Motor neuron (in vitro differentiated cells): ENCODE results near the gene NTNG1. TPM values are rescaled to one million over a fixed set of nuclear protein-coding genes. Genes with fewer than 3 reads are reported as not detected.
A peak's percentile ranks its signal among the peaks of the same experiment; 100 is the strongest.

Source experiments
- ATAC-seq, 8 experiments: fragments of 200-7000 bp; cut with Tn5 transposase; replicated peaks in 6 of 8; 2 replicates each; pipeline ENCODE4 v1.8.0; 2021; ENCODE audit warnings: mild to moderate bottlenecking in 8 of 8, moderate library complexity in 8 of 8
- H3K27ac ChIP-seq, 2 donors: fragments of 250-450 bp; sonication (Bioruptor Pico); 2 replicates each; pipeline ENCODE4 v1.9.0; 2021; ENCODE audit warnings: antibody characterized with exemption in 2 of 2, mild to moderate bottlenecking in 2 of 2, moderate library complexity in 1 of 2
- H3K4me1 ChIP-seq, 2 donors: fragments of 250-450 bp; sonication (Bioruptor Pico); replicated peaks in 1 of 2; 2 replicates each; pipeline ENCODE4 v1.6.1; 2021; ENCODE audit warnings: antibody characterized with exemption in 2 of 2, mild to moderate bottlenecking in 2 of 2, moderate library complexity in 1 of 2
- H3K4me3 ChIP-seq, 5 donors: fragments of 250-450 bp; sonication (Bioruptor Pico); 2 replicates each; pipeline ENCODE4 v1.9.0; 2021; ENCODE audit warnings: antibody characterized with exemption in 5 of 5, mild to moderate bottlenecking in 5 of 5, moderate library complexity in 4 of 5
- WGBS, 10 experiments: fragments of 450-650 bp; shearing (Covaris generic); methylation state at CpG; one replicate each; pipeline ENCODE4 v1.0.0; 2022; 5-methylcytosine and 5-hydroxymethylcytosine counted together
- in situ Hi-C, 9 experiments: fragments of 400-800 bp; cut with MboI; loops; one replicate each; pipeline ENCODE4 v1.15.0; 2021; ENCODE audit warnings: low sequenced_read_pairs in 9 of 9, low pct_unique_long_range_greater_than_20kb in 2 of 9; ENCODE audit not compliant: unreplicated experiment in 9 of 9
- total RNA-seq, 8 experiments: library from RNA; unstranded; fragments of 300-600 nt; gene quantifications; 2 replicates each; pipeline versions ENCODE4 v1.2.3 to v1.2.4, GENCODE V29; 2022

NTNG1 gene
- total RNA-seq, 8 experiments from 2014 or later: 3.7 to 54.8 (median 18.5) TPM

GRCh38 chr1:107362468-107363140 lies 221.8 kb downstream of the NTNG1 start:
- Histone ChIP-seq H3K4me3 (no peak overlapping the region), H3K27ac (no peak overlapping the region), H3K4me1 (peaks cover 12 to 18% of the 10 kb centered on the region in 2 donors)
- WGBS, 10 experiments: 33 to 100% (median 91%) methylated on average over 1 to 3 of the region's 3 CpGs; no CpG with 5 or more reads in 2 of the 10 experiments
- in situ Hi-C loops: no loop called here
- ATAC-seq: no peak

DNA sequence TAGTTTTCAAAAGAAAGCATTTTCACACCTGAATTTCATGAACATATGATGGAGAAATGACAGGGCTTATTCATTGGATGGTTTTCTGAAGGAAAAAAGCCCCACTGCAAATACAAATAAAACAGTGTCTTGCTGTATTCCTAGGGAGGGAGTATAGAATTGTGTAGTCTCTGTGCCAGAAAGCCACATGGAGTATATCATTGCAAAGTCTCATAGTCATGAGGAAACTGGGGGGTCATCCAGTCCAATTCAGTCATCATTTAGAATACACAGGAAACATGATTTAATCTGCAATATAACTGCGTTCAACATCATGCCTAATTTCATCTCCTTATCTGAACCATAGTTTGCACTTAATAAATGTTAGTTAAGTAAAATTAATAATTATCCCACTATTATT lies 222.3 kb downstream of the NTNG1 start:
- no peak for ATAC-seq
- 13 to 100% (median 88%) methylated on average over 1 of the region's 1 CpG; no CpG with 5 or more reads in 3 of the 10 experiments for WGBS, 10 experiments
- Histone ChIP-seq H3K27ac (no peak overlapping the region), H3K4me3 (no peak overlapping the region), H3K4me1 (peaks cover 12 to 15% of the 10 kb centered on the region in 2 donors)
- in situ Hi-C loops: no loop called here

GRCh38 chr1:107365527-107366240 lies 224.8 kb downstream of the NTNG1 start:
- peak in 1 of 8 experiments; percentile 64 for ATAC-seq
- H3K27ac ChIP-seq: no peak overlapping the region
- WGBS, 10 experiments: 11 to 95% (median 85%) methylated on average over 1 to 2 of the region's 2 CpGs
- in situ Hi-C loops: no loop called here
- no peak overlapping the region for H3K4me3 ChIP-seq
- H3K4me1 ChIP-seq: no peaks in the 10 kb centered on the region

DNA sequence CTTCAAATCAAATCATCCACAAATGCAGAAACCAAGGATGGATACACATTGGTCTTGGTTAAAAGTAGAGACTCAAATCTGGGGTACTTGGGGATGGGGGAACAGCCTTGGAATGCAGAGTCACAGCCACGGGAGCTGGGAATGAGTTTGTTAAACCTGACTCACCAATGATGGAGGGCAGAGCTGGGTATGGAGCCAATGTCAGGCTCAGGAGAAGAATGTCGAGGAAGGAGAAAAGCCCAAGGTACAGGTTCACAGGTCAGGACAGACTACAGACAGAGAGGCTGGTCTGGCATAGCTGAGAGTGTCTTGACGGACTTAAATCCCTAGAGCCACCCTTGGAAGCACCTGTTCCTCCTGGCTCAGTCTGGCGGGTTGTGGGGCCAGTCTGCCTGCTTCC lies 237.6 kb downstream of the NTNG1 start:
- Histone ChIP-seq H3K4me3 (no peak overlapping the region), H3K4me1 (no peaks in the 10 kb centered on the region), H3K27ac (no peak overlapping the region)
- WGBS, 10 experiments: 62 to 100% (median 86%) methylated on average over 1 to 4 of the region's 4 CpGs; no CpG with 5 or more reads in 4 of the 10 experiments
- in situ Hi-C loops: loop anchor here in 1 of 9 experiments (25.0 kb wide), 1 partner anchor 109 kb away; no protein-coding TSS in a partner anchor
- ATAC-seq: no peak

- in situ Hi-C loops: loop anchor here in 1 of 9 experiments (25.0 kb wide), 1 partner anchor 108 kb away; no protein-coding TSS in a partner anchor
- Histone ChIP-seq H3K27ac (no peak overlapping the region), H3K4me1 (no peaks in the 10 kb centered on the region), H3K4me3 (no peak overlapping the region)
- no peak for ATAC-seq
- WGBS, 10 experiments: 0 to 90% (median 75%) methylated on average over 1 to 2 of the region's 2 CpGs; no CpG with 5 or more reads in 2 of the 10 experiments
Measured at GRCh38 chr1:107378866-107379265, 238.0 kb downstream of the NTNG1 start.

DNA sequence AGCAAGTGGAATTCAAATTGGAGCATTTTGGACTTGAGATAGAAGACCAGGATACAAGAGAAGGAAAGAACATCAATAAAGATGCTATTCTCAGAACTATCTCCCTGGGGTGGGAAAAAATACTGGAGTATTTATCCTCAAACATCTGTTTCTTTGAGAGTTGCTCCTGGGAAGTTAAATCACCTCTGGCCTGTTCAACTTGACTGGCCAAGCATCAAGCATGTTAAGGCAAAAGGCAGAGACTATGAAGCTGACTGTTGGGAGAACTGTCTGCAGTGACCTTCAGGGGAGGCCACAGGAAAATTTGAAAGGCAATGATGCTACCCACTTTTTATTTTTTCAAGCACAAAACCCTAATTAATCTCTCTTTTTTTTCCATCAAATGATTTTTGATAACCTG lies 239.0 kb downstream of the NTNG1 start:
- ATAC-seq: no peak
- Histone ChIP-seq H3K4me1 (no peaks in the 10 kb centered on the region), H3K27ac (no peak overlapping the region), H3K4me3 (no peak overlapping the region)
- in situ Hi-C loops: loop anchor here in 1 of 9 experiments (25.0 kb wide), 1 partner anchor 107 kb away; no protein-coding TSS in a partner anchor

DNA sequence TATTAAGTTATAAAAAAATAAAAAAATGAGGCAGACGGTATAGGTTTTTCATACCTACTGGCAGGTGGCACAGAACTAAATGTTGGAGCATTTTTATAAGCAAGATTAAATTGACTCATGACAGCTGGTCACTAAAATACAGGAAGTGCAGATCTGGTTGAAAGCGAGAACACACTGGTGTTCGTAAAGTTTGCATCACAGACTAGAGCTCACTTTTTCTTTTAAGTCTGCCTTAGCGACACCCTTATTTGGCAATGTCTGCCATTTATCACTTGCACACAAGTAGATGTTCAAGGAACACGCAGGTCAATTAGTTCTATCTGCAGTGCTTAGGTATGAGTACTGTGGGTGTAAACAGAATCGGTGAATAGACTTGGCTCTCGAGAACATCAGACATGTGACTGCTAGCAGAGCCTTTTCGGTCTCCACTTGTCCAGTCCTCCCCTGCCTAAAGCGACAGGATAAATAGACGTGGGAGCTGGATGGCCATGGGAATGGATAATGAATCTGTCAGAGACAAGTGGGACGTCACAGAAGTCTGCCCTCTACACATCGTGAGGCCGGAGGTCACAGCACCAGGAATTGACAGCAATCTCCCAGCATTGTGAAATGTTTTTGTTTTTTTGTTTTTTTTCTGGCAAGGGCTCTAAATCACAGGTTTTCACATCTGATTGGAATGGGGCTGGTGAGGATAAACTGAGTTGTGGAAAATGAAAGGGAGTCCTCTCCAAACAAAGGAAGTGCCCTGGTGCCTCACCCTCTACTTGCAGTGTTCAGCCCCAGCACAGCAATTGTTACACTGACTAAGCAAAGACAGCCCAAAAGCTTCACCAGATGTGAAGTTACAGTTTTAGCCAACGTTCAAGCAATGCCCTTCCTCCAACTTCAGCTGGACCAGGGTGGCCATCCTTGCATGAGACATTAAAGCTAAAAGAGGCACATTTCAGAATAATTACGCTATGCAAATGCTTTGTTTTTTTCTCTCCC lies 248.9 kb downstream of the NTNG1 start:
- H3K4me3 ChIP-seq: no peak overlapping the region
- H3K27ac ChIP-seq: peak overlapping the region in 1 of 2 donors; percentile 26
- peaks cover 17 to 18% of the 10 kb centered on the region in 2 donors for H3K4me1 ChIP-seq
- ATAC-seq: peak in 7 of 8 experiments; percentile 23 to 96 (median 62)
- 35 to 83% (median 69%) methylated on average over 3 to 15 of the region's 15 CpGs for WGBS, 10 experiments
- in situ Hi-C loops: loop anchor here in 1 of 9 experiments (25.0 kb wide), 1 partner anchor 98 kb away; no protein-coding TSS in a partner anchor

GRCh38 chr1:107394301-107394700 lies 253.5 kb downstream of the NTNG1 start:
- no peak overlapping the region for H3K27ac ChIP-seq
- H3K4me1 ChIP-seq: peaks cover 17 to 22% of the 10 kb centered on the region in 2 donors
- WGBS, 10 experiments: 0 to 92% (median 56%) methylated on average over 1 to 3 of the region's 3 CpGs; no CpG with 5 or more reads in 1 of the 10 experiments
- peak in 4 of 8 experiments; percentile 18 to 67 (median 41) for ATAC-seq
- no peak overlapping the region for H3K4me3 ChIP-seq
- in situ Hi-C loops: loop anchor here in 1 of 9 experiments (25.0 kb wide), 1 partner anchor 93 kb away; no protein-coding TSS in a partner anchor

GRCh38 chr1:107401704-107402103 lies 260.9 kb downstream of the NTNG1 start:
- peaks cover 0 to 4% of the 10 kb centered on the region in 2 donors for H3K4me1 ChIP-seq
- WGBS, 10 experiments: 75 to 100% (median 87%) methylated on average over 2 to 4 of the region's 4 CpGs; no CpG with 5 or more reads in 2 of the 10 experiments
- no peak overlapping the region for H3K27ac ChIP-seq
- no peak for ATAC-seq
- in situ Hi-C loops: loop anchor here in 1 of 9 experiments (25.0 kb wide), 2 partner anchors 111 to 361 kb away; no protein-coding TSS in a partner anchor
- H3K4me3 ChIP-seq: no peak overlapping the region

DNA sequence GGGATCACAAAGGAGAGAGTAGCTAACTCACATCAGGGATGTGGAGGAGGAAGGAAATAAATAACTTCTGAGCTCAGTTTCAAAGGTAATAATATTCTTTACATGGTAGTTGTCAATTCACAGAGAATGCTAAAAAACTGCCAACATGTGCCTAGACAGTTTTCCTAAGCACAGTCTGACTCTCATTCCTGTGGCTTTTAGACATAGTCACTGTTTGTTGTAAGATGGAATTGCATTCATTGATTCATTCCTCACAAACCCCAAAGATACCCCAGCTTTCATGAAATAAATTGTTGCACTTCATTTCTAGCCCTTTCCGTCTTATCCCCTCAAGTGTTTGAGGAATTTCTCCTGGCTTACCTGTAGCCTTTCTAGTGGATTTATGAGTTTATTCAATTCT lies 263.9 kb downstream of the NTNG1 start:
- 9 to 100% (median 86%) methylated on average over 1 of the region's 1 CpG; no CpG with 5 or more reads in 1 of the 10 experiments for WGBS, 10 experiments
- peaks cover 0 to 9% of the 10 kb centered on the region in 2 donors for H3K4me1 ChIP-seq
- H3K27ac ChIP-seq: no peak overlapping the region
- H3K4me3 ChIP-seq: no peak overlapping the region
- in situ Hi-C loops: loop anchor here in 1 of 9 experiments (25.0 kb wide), 2 partner anchors 108 to 358 kb away; no protein-coding TSS in a partner anchor
- no peak for ATAC-seq

- Histone ChIP-seq H3K27ac (no peak overlapping the region), H3K4me1 (peaks cover 0 to 9% of the 10 kb centered on the region in 2 donors), H3K4me3 (no peak overlapping the region)
- in situ Hi-C loops: loop anchor here in 1 of 9 experiments (25.0 kb wide), 2 partner anchors 107 to 357 kb away; no protein-coding TSS in a partner anchor
- peak in 1 of 8 experiments; percentile 27 for ATAC-seq
- 0 to 100% (median 83%) methylated on average over 1 to 2 of the region's 2 CpGs; no CpG with 5 or more reads in 1 of the 10 experiments for WGBS, 10 experiments
Measured at GRCh38 chr1:107405236-107405635, 264.4 kb downstream of the NTNG1 start.

DNA sequence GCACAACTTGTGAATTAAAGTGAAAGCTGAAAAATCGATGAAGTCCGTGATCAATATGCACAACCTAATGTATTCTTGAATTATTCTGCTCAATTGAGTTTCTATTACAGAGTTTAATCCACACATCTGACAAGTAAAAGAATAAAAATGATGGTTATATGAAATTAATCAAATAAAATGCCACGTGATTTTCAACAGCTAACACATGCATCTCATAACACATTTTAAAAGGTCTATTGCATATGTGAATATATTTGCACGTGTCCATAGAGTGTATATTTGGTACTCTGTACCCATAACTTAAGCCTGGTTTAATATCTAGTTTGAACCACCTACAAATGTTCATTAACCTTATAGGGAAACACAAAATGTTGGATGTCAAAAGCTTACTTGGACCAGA lies 266.2 kb downstream of the NTNG1 start:
- Histone ChIP-seq H3K4me3 (no peak overlapping the region), H3K27ac (no peak overlapping the region), H3K4me1 (peaks cover 0 to 9% of the 10 kb centered on the region in 2 donors)
- 14 to 100% (median 81%) methylated on average over 1 to 4 of the region's 4 CpGs; no CpG with 5 or more reads in 1 of the 10 experiments for WGBS, 10 experiments
- in situ Hi-C loops: loop anchor here in 1 of 9 experiments (25.0 kb wide), 2 partner anchors 105 to 355 kb away; no protein-coding TSS in a partner anchor
- ATAC-seq: no peak
